ENCODE data around the gene ALG1L2. TPM values are rescaled to one million over a fixed set of nuclear protein-coding genes. Genes with fewer than 3 reads are reported as not detected.
"Not testable (repeated sequence)": the region's sequence is repeated elsewhere in the genome, so short reads cannot be mapped to it uniquely, and the experiment has no call there.

Gene ALG1L2
- total and polyA plus RNA-seq, 2 of the 8 experiments (the other 6 are each of a cell fraction or from before 2014, with no cell fraction given): 0.15 to 1.7 TPM

DNA sequence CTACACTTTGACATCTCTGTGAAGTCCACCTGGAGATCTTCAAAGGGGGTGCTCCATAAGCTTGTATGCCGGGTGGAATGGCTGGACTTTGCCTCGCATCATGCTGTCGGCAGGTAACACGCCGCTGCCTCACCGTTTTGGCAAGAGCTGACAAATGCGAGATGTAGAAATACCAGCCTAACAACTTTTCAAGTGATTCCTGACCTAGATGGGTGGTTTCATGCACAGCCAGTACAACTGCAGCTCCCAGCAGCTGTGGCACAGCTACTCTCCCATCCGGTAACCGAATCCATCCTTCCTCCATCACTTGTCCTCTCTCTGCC lies 62.7 kb downstream of the ALG1L2 start:
- H3K56ac ChIP-seq (replicated peaks; ENCODE audit: insufficient read length, low read depth, low read length); H2AFZ ChIP-seq (ENCODE audit: low read length); H3K36me3 ChIP-seq (ENCODE audit: control insufficient read depth in 2 of 4, insufficient read depth in 4 of 4, low read length in 3 of 4); H2BK12ac ChIP-seq (ENCODE audit: low read depth, low read length); H3K27me3 ChIP-seq (replicated peaks in 1 of 4; ENCODE audit: control insufficient read depth in 3 of 4, extremely low read depth in 1 of 4, insufficient read depth in 3 of 4, low read length in 3 of 4); H3K79me1 ChIP-seq (ENCODE audit: low read depth, low read length); H3K4me1 ChIP-seq (replicated peaks in 1 of 4; ENCODE audit: control insufficient read depth in 3 of 4, insufficient read depth in 4 of 4, low read length in 3 of 4); H3K4me2 ChIP-seq (ENCODE audit: insufficient read depth in 1 of 2, low read depth in 2 of 2, low read length in 2 of 2); H2BK15ac ChIP-seq (ENCODE audit: low read length); H2BK120ac ChIP-seq (replicated peaks; ENCODE audit: low read depth, low read length); H3K23me2 ChIP-seq (ENCODE audit: low read depth, low read length); H3K4me3 ChIP-seq (ENCODE audit: extremely low read depth in 1 of 4, insufficient read depth in 2 of 4, low read depth in 3 of 4, low read length in 4 of 4); H3K9ac ChIP-seq (replicated peaks in 1 of 4; ENCODE audit: extremely low read depth in 1 of 4, low read depth in 3 of 4, low read length in 3 of 4); H3K18ac ChIP-seq (ENCODE audit: extremely low read depth, low read length); DNase-seq (ENCODE audit: low read depth in 1 of 2, low spot score in 2 of 2); H2AK5ac ChIP-seq (ENCODE audit: low read depth, low read length); H4K91ac ChIP-seq (replicated peaks; ENCODE audit: insufficient read length, low read length); H4K8ac ChIP-seq (ENCODE audit: extremely low read depth, insufficient read depth, low read length); H3K23ac ChIP-seq (ENCODE audit: insufficient read length); H4K5ac ChIP-seq (ENCODE audit: insufficient read length, low read depth, low read length); H3K4ac ChIP-seq (replicated peaks; ENCODE audit: insufficient read length, low read depth, low read length); H2BK5ac ChIP-seq (ENCODE audit: low read depth, low read length); H3K9me3 ChIP-seq (ENCODE audit: insufficient read depth in 2 of 2, low read depth in 1 of 2, low read length in 1 of 2); H4K20me1 ChIP-seq (replicated peaks in 1 of 2; ENCODE audit: control insufficient read depth in 1 of 2, insufficient read depth in 2 of 2, low read length in 2 of 2); FAIRE-seq; POLR2A ChIA-PET (ENCODE audit: partially characterized antibody); H3K27ac ChIP-seq (ENCODE audit: low read depth, low read length); H3K79me2 ChIP-seq (ENCODE audit: control insufficient read depth in 1 of 2, insufficient read depth in 2 of 2, low read length in 2 of 2); H3K14ac ChIP-seq (ENCODE audit: insufficient read length); H2BK20ac ChIP-seq (ENCODE audit: low read length): not testable (repeated sequence)
- CTCF ChIA-PET (ENCODE audit: partially characterized antibody): interaction anchor here (1.1 to 1.2 kb wide), 2 partner anchors 36 to 113 kb away, joined by 3 to 4 read pairs; no protein-coding TSS in a partner anchor
- 88% methylated on average over 9 of the region's 9 CpGs; no CpG with 5 or more reads in 1 of the 2 experiments for WGBS, 2 experiments (ENCODE audit: extremely low coverage in 1 of 2, insufficient coverage in 1 of 2, insufficient read length in 1 of 2, insufficient replicate concordance in 2 of 2, low coverage in 1 of 2, low lambda C conversion rate in 2 of 2, missing lambda C conversion rate in 1 of 2)

DNA sequence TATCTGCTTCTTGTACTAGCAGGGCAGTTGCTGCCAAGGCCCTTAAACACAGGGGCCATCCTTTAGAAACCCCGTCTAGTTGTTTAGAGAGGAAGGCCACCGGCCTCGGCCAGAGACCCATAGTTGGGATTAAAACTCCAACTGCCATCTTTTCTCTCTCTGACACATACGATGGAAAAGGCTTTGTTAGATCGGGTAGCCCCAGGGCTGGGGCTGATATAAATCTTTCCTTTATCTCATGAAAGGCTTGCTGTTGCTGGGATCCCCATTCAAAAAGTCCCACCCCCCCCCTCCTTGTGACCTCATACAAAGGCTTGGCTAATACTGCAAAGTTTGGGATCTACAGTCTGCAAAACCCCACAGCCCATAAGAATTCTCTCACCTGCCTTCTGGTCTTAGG lies 63.8 kb downstream of the ALG1L2 start:
- H2AK5ac ChIP-seq (ENCODE audit: low read depth, low read length); H3K79me2 ChIP-seq (ENCODE audit: control insufficient read depth in 1 of 2, insufficient read depth in 2 of 2, low read length in 2 of 2); H3K4me2 ChIP-seq (ENCODE audit: insufficient read depth in 1 of 2, low read depth in 2 of 2, low read length in 2 of 2); H3K14ac ChIP-seq (ENCODE audit: insufficient read length); H2AFZ ChIP-seq (ENCODE audit: low read length); H4K5ac ChIP-seq (ENCODE audit: insufficient read length, low read depth, low read length); DNase-seq (ENCODE audit: low read depth in 1 of 2, low spot score in 2 of 2); POLR2A ChIA-PET (ENCODE audit: partially characterized antibody); H3K4me3 ChIP-seq (ENCODE audit: extremely low read depth in 1 of 4, insufficient read depth in 2 of 4, low read depth in 3 of 4, low read length in 4 of 4); FAIRE-seq; H3K9me3 ChIP-seq (ENCODE audit: insufficient read depth in 2 of 2, low read depth in 1 of 2, low read length in 1 of 2); H3K27ac ChIP-seq (ENCODE audit: low read depth, low read length); H2BK12ac ChIP-seq (ENCODE audit: low read depth, low read length); H3K23me2 ChIP-seq (ENCODE audit: low read depth, low read length); H3K18ac ChIP-seq (ENCODE audit: extremely low read depth, low read length); H2BK120ac ChIP-seq (replicated peaks; ENCODE audit: low read depth, low read length); H3K4me1 ChIP-seq (replicated peaks in 1 of 4; ENCODE audit: control insufficient read depth in 3 of 4, insufficient read depth in 4 of 4, low read length in 3 of 4); H3K23ac ChIP-seq (ENCODE audit: insufficient read length); H3K9ac ChIP-seq (replicated peaks in 1 of 4; ENCODE audit: extremely low read depth in 1 of 4, low read depth in 3 of 4, low read length in 3 of 4); H4K8ac ChIP-seq (ENCODE audit: extremely low read depth, insufficient read depth, low read length); H2BK20ac ChIP-seq (ENCODE audit: low read length); H3K4ac ChIP-seq (replicated peaks; ENCODE audit: insufficient read length, low read depth, low read length); H2BK15ac ChIP-seq (ENCODE audit: low read length); H3K79me1 ChIP-seq (ENCODE audit: low read depth, low read length); H2BK5ac ChIP-seq (ENCODE audit: low read depth, low read length); H3K36me3 ChIP-seq (ENCODE audit: control insufficient read depth in 2 of 4, insufficient read depth in 4 of 4, low read length in 3 of 4); H3K27me3 ChIP-seq (replicated peaks in 1 of 4; ENCODE audit: control insufficient read depth in 3 of 4, extremely low read depth in 1 of 4, insufficient read depth in 3 of 4, low read length in 3 of 4); H3K56ac ChIP-seq (replicated peaks; ENCODE audit: insufficient read length, low read depth, low read length); H4K20me1 ChIP-seq (replicated peaks in 1 of 2; ENCODE audit: control insufficient read depth in 1 of 2, insufficient read depth in 2 of 2, low read length in 2 of 2); H4K91ac ChIP-seq (replicated peaks; ENCODE audit: insufficient read length, low read length): not testable (repeated sequence)
- WGBS, 2 experiments (ENCODE audit: extremely low coverage in 1 of 2, insufficient coverage in 1 of 2, insufficient read length in 1 of 2, insufficient replicate concordance in 2 of 2, low coverage in 1 of 2, low lambda C conversion rate in 2 of 2, missing lambda C conversion rate in 1 of 2): 92% methylated on average over 5 of the region's 5 CpGs; no CpG with 5 or more reads in 1 of the 2 experiments
- CTCF ChIA-PET (ENCODE audit: partially characterized antibody): interaction anchor here (0.7 to 1.2 kb wide), 2 partner anchors 34 to 205 kb away, joined by 3 to 4 read pairs; no protein-coding TSS in a partner anchor
